ENCODE data around the gene CDC25A.

GRCh38 chr3:48220746-48221145, 32.5 kb upstream of the CDC25A start:
- TF ChIP-seq CTCF (IDR thresholded peaks at IDR 0.05) (no peak), EP300 (IDR thresholded peaks at IDR 0.05; ENCODE audit: low read depth) (no peak), POLR2A (IDR thresholded peaks at IDR 0.05) (no peak), POLR2AphosphoS5 (IDR thresholded peaks at IDR 0.05) (no peak)
